ENCODE data around the gene HAUS6. TPM values are rescaled to one million over a fixed set of nuclear protein-coding genes. Genes with fewer than 3 reads are reported as not detected.

HAUS6 gene
- total and polyA plus RNA-seq, 2 of the 13 experiments (the other 11 are each of a cell fraction or from before 2014, with no cell fraction given): 9.8 to 31.1 TPM

GRCh38 chr9:19113964-19114679 is 11.4 kb upstream of the HAUS6 start (continued):
- TF ChIP-seq NFE2 (CRISPR knock-in tag; IDR thresholded peaks at IDR 0.05) (no peak), ZBTB1 (CRISPR knock-in tag; IDR thresholded peaks at IDR 0.05; ENCODE audit: borderline replicate concordance) (no peak), HNF4G (IDR thresholded peaks at IDR 0.05; ENCODE audit: borderline replicate concordance, low read depth, low read length) (no peak), HNF4G (CRISPR knock-in tag; IDR thresholded peaks at IDR 0.05; ENCODE audit: borderline replicate concordance, low read depth) (no peak), ZNF430 (CRISPR knock-in tag; IDR thresholded peaks at IDR 0.05) (peak; percentile 29), HIC2 (CRISPR knock-in tag; IDR thresholded peaks at IDR 0.05; ENCODE audit: low read depth) (no peak), NFIC (IDR thresholded peaks at IDR 0.05; ENCODE audit: low read length) (peak; percentile 64; the same call in 1 of the 2 replicates), TBX3 (IDR thresholded peaks at IDR 0.05; ENCODE audit: borderline replicate concordance) (peak; percentile 50; the same call in 1 of the 2 replicates), EP300 (IDR thresholded peaks at IDR 0.05; ENCODE audit: low read depth in 2 of 2, low read length in 2 of 2) (no peak), EP300 (CRISPR knock-in tag; IDR thresholded peaks at IDR 0.05; ENCODE audit: borderline replicate concordance) (no peak), MEIS2 (CRISPR knock-in tag; IDR thresholded peaks at IDR 0.05) (0 out of 2 replicates have a peak, but pooled peaks have one; percentile 19), ATF6 (CRISPR knock-in tag; conservative IDR thresholded peaks at IDR 0.05) (peak; percentile 72; the same call in 1 of the 2 replicates), ZNF737 (CRISPR knock-in tag; IDR thresholded peaks at IDR 0.05; ENCODE audit: borderline replicate concordance) (no peak), BRF2 (CRISPR knock-in tag; IDR thresholded peaks at IDR 0.05) (0 out of 2 replicates have a peak, but pooled peaks have one; percentile 20), ZBTB38 (CRISPR knock-in tag; IDR thresholded peaks at IDR 0.05) (peak; percentile 46; the same call in 1 of the 2 replicates)

Data from HepG2 (cell line).